ENCODE data around the gene RNF151. TPM values are rescaled to one million over a fixed set of nuclear protein-coding genes. Genes with fewer than 3 reads are reported as not detected.
A peak's percentile ranks its signal among the peaks of the same experiment; 100 is the strongest.

The RNF151 gene
- total RNA-seq, 4 donors from 2014 or later = not detected

GRCh38 chr16:2003827-2004641, 37.4 kb downstream of the RNF151 start:
- Histone ChIP-seq H3K9me3 (no peaks in the 10 kb centered on the region), H3K4me1 (peaks cover 4 to 61% (median 39%) of the 10 kb centered on the region in 3 donors), H3K36me3 (peaks cover 0 to 55% of the 10 kb centered on the region in 2 donors), H3K27ac (peak overlapping the region in 2 of 4 donors; percentile 2 to 9), H3K27me3 (no peaks in the 10 kb centered on the region), H3K4me3 (peak overlapping the region in 1 of 2 donors; percentile 28)
- no CpG with 5 or more reads among the region's 36 CpGs for WGBS, 2 donors (ENCODE audit: low coverage in 1 of 2)
- no peak for TF ChIP-seq POLR2A (IDR thresholded peaks at IDR 0.05)
- TF ChIP-seq CTCF (IDR thresholded peaks at IDR 0.05) = peak in 3 of 4 experiments; percentile 90 to 94 (median 90)
- TF ChIP-seq POLR2AphosphoS5 (IDR thresholded peaks at IDR 0.05) = no peak
- ATAC-seq = peak; percentile 81

- H3K27me3 ChIP-seq = no peaks in the 10 kb centered on the region
- H3K27ac ChIP-seq = no peak overlapping the region
- no peak for ATAC-seq
- peaks cover 4 to 64% (median 39%) of the 10 kb centered on the region in 3 donors for H3K4me1 ChIP-seq
- no peak for TF ChIP-seq POLR2AphosphoS5 (IDR thresholded peaks at IDR 0.05)
- peaks cover 0 to 45% of the 10 kb centered on the region in 2 donors for H3K36me3 ChIP-seq
- H3K4me3 ChIP-seq = no peak overlapping the region
- WGBS, 2 donors (ENCODE audit: low coverage in 1 of 2) = 75% methylated on average over 4 of the region's 34 CpGs; no CpG with 5 or more reads in 1 of the 2 donors
- H3K9me3 ChIP-seq = no peaks in the 10 kb centered on the region
Observed at GRCh38 chr16:2004795-2005517, 38.3 kb downstream of the RNF151 start.

- Histone ChIP-seq H3K27me3 (no peaks in the 10 kb centered on the region), H3K4me3 (no peak overlapping the region), H3K27ac (no peak overlapping the region), H3K36me3 (peaks cover 0 to 39% of the 10 kb centered on the region in 2 donors), H3K4me1 (peaks cover 4 to 71% (median 44%) of the 10 kb centered on the region in 3 donors), H3K9me3 (no peaks in the 10 kb centered on the region)
- 40% methylated on average over 1 of the region's 21 CpGs; no CpG with 5 or more reads in 1 of the 2 donors for WGBS, 2 donors (ENCODE audit: low coverage in 1 of 2)
- no peak for TF ChIP-seq EP300 (IDR thresholded peaks at IDR 0.05)
- TF ChIP-seq POLR2AphosphoS5 (IDR thresholded peaks at IDR 0.05) = no peak
- TF ChIP-seq POLR2A (IDR thresholded peaks at IDR 0.05) = no peak
- TF ChIP-seq CTCF (IDR thresholded peaks at IDR 0.05) = no peak
- no peak for ATAC-seq
Observed at GRCh38 chr16:2005646-2006045, 39.0 kb downstream of the RNF151 start.

GRCh38 chr16:2006317-2006716, 39.7 kb downstream of the RNF151 start:
- Histone ChIP-seq H3K9me3 (no peaks in the 10 kb centered on the region), H3K27me3 (no peaks in the 10 kb centered on the region), H3K4me3 (no peak overlapping the region), H3K27ac (no peak overlapping the region), H3K4me1 (peaks cover 4 to 73% (median 44%) of the 10 kb centered on the region in 3 donors), H3K36me3 (peaks cover 0 to 32% of the 10 kb centered on the region in 2 donors)
- WGBS, 2 donors (ENCODE audit: low coverage in 1 of 2) = 90 to 93% methylated on average over 4 of the region's 8 CpGs
- no peak for TF ChIP-seq POLR2AphosphoS5 (IDR thresholded peaks at IDR 0.05)
- TF ChIP-seq CTCF (IDR thresholded peaks at IDR 0.05) = no peak
- no peak for ATAC-seq

- peak overlapping the region in 1 of 2 donors; percentile 70 for H3K4me3 ChIP-seq
Observed at GRCh38 chr16:2007081-2007836, 40.6 kb downstream of the RNF151 start.

More at GRCh38 chr16:2007081-2007836, 40.6 kb downstream of the RNF151 start:
- H3K4me1 ChIP-seq = peaks cover 4 to 73% (median 44%) of the 10 kb centered on the region in 3 donors
- H3K27ac ChIP-seq = peak overlapping the region in 1 of 4 donors; percentile 95
- no peak for ATAC-seq
- H3K27me3 ChIP-seq = no peaks in the 10 kb centered on the region
- H3K9me3 ChIP-seq = no peaks in the 10 kb centered on the region
- 76% methylated on average over 6 of the region's 16 CpGs; no CpG with 5 or more reads in 1 of the 2 donors for WGBS, 2 donors (ENCODE audit: low coverage in 1 of 2)
- H3K36me3 ChIP-seq = peaks cover 0 to 22% of the 10 kb centered on the region in 2 donors
- no peak for TF ChIP-seq CTCF (IDR thresholded peaks at IDR 0.05)
- TF ChIP-seq POLR2A (IDR thresholded peaks at IDR 0.05) = no peak
